GM18505 (cell line): Measurements from ENCODE around the gene CNNM4.

ENCODE experiments used
- ATAC-seq: cut with Tn5 transposase; IDR thresholded peaks from one replicate; pipeline ENCODE4 v1.9.1; 2021; ENCODE audit not compliant: unreplicated experiment
- POLR2A ChIP-seq: IDR thresholded peaks from 4 replicates; pipeline ENCODE4 v1.6.1; 2011; ENCODE audit warnings: borderline replicate concordance; ENCODE audit not compliant: insufficient read depth, insufficient read length; ENCODE audit errors: extremely low read depth

CNNM4 gene

DNA sequence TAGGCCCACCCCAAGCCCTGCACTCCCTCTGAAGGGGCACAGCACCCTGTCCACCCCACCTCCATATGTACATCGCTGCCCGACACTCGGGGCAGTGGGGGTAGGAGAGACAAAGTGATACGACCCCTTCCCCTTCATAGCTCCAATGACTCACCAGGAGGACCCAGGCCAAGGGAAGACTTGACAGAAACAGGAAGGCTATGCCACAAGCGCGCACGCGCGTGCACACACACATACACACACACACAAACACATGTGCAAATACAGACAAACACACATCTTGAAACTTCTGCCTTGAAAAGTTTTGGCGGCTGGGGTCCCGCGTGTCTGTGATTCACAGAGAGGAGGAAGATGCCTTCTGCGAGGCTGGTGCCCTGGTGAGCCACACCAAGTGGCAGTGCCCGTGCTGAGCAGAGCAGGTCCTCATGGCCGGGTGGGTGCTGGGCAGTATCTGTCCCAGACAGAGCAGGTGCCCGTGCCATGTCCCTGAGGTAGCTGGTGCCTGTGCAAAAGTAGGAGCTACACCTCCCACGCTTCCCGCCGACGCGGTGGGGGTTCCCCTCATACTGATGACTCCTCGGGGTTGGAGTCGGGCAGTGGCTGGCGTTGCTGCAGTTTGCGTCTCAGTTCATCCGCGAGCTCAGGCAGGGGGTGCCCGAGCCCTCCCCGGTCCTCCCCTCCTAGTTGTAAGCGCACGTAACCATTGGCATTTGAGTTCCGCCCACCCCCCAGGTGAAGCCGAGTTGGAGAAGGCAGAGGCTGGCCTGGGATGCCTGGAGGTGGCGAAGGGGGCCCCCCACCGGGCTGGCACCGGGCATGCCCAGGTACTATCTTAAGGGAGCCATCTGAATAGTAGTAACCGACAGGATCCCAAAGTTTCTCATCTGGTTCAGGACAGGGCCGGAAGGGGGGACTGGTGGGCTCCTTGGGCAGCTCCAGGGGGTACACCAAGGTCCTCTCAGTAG lies 99.6 kb downstream of the CNNM4 start:
- no peak for TF ChIP-seq POLR2A
- no peak for ATAC-seq

DNA sequence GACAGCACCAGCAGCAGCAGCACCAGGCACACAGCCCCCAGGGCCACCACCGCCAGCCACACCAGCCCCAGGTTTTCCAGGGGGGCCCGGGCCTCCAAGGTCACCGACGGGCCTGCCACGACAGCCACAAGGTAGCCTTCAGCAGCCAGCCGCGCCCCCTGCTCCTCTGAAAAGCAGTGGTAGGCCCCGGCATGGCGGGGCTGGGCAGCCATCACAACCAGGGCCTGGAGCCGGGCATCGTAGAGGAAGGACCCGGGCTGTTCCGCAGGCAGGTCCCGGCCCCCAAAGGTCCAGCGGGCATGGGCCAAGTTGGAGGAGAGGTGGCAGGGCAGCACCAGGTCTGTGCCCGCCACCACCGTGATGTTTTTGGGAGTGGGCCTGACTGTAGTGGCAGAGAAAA lies 100.4 kb downstream of the CNNM4 start:
- ATAC-seq, result no peak
- TF ChIP-seq POLR2A, result no peak
